Esophagus muscularis mucosa (tissue), 4 donors: Measurements from ENCODE around the gene PLAAT5. TPM values are rescaled to one million over a fixed set of nuclear protein-coding genes. Genes with fewer than 3 reads are reported as not detected.
"Not testable (repeated sequence)": the region's sequence is repeated elsewhere in the genome, so short reads cannot be mapped to it uniquely, and the experiment has no call there.

Source experiments
- DNase-seq: peaks from one replicate; pipeline ENCODE4 v3.0.0-alpha.2; 2017; ENCODE audit errors: extremely low spot score
- H3K27ac ChIP-seq, 4 donors: fragments of 200-600 bp; sonication (generic); replicated peaks in 1 of 4; 1 replicate in 3 of 4; 2 replicates in 1 of 4; pipeline ENCODE4 v1.5.1; 2016 to 2019; ENCODE audit warnings: mild to moderate bottlenecking in 1 of 4
- H3K27me3 ChIP-seq, 4 donors: fragments of 200-600 bp; sonication (generic); one replicate each; pipeline versions ENCODE4 v1.5.1 to v1.6.0; 2016 to 2019
- H3K36me3 ChIP-seq, 4 donors: fragments of 200-600 bp; sonication (generic); one replicate each; pipeline ENCODE4 v1.5.1; 2016 to 2019
- H3K4me1 ChIP-seq, 4 donors: fragments of 200-600 bp; sonication (generic); one replicate each; pipeline ENCODE4 v1.5.1; 2016 to 2019
- H3K4me3 ChIP-seq, 4 donors: fragments of 200-600 bp; sonication (generic); 1 replicate in 2 of 4; 2 replicates in 2 of 4; pipeline ENCODE4 v1.5.1; 2016 to 2019; ENCODE audit warnings: mild to moderate bottlenecking in 4 of 4, moderate library complexity in 1 of 4
- H3K9me3 ChIP-seq, 4 donors: fragments of 200-600 bp; sonication (generic); 1 replicate in 3 of 4; 2 replicates in 1 of 4; pipeline ENCODE4 v1.5.1; 2016 to 2019
- CTCF ChIP-seq, 3 experiments: fragments of 200-600 bp in 2 of 3; fragments of 450-650 bp in 1 of 3; sonication (generic) in 2 of 3; IDR thresholded peaks; one replicate each; pipeline ENCODE4 v1.5.1; 2017 to 2019; ENCODE audit warnings: antibody characterized with exemption in 3 of 3, mild to moderate bottlenecking in 2 of 3, moderate library complexity in 1 of 3
- EP300 ChIP-seq: sonication (generic); formaldehyde crosslinking; IDR thresholded peaks from one replicate; pipeline ENCODE4 v1.6.1; 2017; ENCODE audit warnings: antibody characterized with exemption
- POLR2A ChIP-seq: fragments of 450-650 bp; IDR thresholded peaks from one replicate; pipeline ENCODE4 v1.6.1; 2017; ENCODE audit warnings: antibody characterized with exemption, moderate library complexity, mild to moderate bottlenecking, low read depth
- POLR2AphosphoS5 ChIP-seq, 2 donors: sonication (generic); formaldehyde crosslinking; IDR thresholded peaks; one replicate each; pipeline ENCODE4 v1.6.1; 2017; ENCODE audit warnings: antibody characterized with exemption in 2 of 2
- WGBS: methylation state at CpG from one replicate; pipeline ENCODE4 v1.1.5; 2018; 5-methylcytosine and 5-hydroxymethylcytosine counted together
- intact Hi-C: fragments of 100-400 bp; cut with DNase I; formaldehyde crosslinking; loops from one replicate; pipeline ENCODE4 v1.15.1; 2023
- total RNA-seq, 4 donors: library from RNA; depleted of rRNA; stranded (reverse); fragments of >200 nt; gene quantifications; one replicate each; pipeline versions ENCODE4 v1.1.0 to v1.2.1, GENCODE V29; 2016

Gene PLAAT5
- total RNA-seq, 4 donors from 2014 or later, result 2.7 to 4.6 (median 3.6) TPM

- Histone ChIP-seq H3K4me3 (no peak overlapping the region), H3K27me3 (no peaks in the 10 kb centered on the region), H3K4me1 (no peaks in the 10 kb centered on the region), H3K27ac (no peak overlapping the region), H3K9me3 (peaks cover 0 to 8% (median 0%) of the 10 kb centered on the region in 4 donors), H3K36me3 (no peaks in the 10 kb centered on the region)
- TF ChIP-seq POLR2A, result no peak
- TF ChIP-seq CTCF (IDR thresholded peaks at IDR 0.05), result no peak
- no peak for TF ChIP-seq POLR2AphosphoS5 (IDR thresholded peaks at IDR 0.05)
- TF ChIP-seq EP300, result no peak
- intact Hi-C loops, result no loop called here
- no peak for DNase-seq
These were observed 45.2 kb downstream of the PLAAT5 start for GRCh38 chr11:63445720-63446119.

GRCh38 chr11:63445118-63445517 is 45.8 kb downstream of the PLAAT5 start:
- no peaks in the 10 kb centered on the region for H3K4me1 ChIP-seq
- no peak overlapping the region for H3K4me3 ChIP-seq
- no peaks in the 10 kb centered on the region for H3K27me3 ChIP-seq
- no peak overlapping the region for H3K27ac ChIP-seq
- no peak for TF ChIP-seq POLR2A
- TF ChIP-seq EP300, result no peak
- TF ChIP-seq POLR2AphosphoS5 (IDR thresholded peaks at IDR 0.05), result no peak
- TF ChIP-seq CTCF (IDR thresholded peaks at IDR 0.05), result no peak
- no peak for DNase-seq
- 73% methylated on average over 2 of the region's 2 CpGs for WGBS
- no peaks in the 10 kb centered on the region for H3K36me3 ChIP-seq
- H3K9me3 ChIP-seq, result peaks cover 0 to 8% (median 0%) of the 10 kb centered on the region in 4 donors
- intact Hi-C loops, result no loop called here

- Histone ChIP-seq H3K9me3 (peaks cover 0 to 8% (median 0%) of the 10 kb centered on the region in 4 donors), H3K27ac (no peak overlapping the region), H3K4me1 (no peaks in the 10 kb centered on the region), H3K4me3 (no peak overlapping the region), H3K27me3 (no peaks in the 10 kb centered on the region), H3K36me3 (no peaks in the 10 kb centered on the region)
- WGBS, result 79% methylated on average over 2 of the region's 2 CpGs
- intact Hi-C loops, result no loop called here
- TF ChIP-seq POLR2AphosphoS5 (IDR thresholded peaks at IDR 0.05) (no peak), CTCF (IDR thresholded peaks at IDR 0.05) (no peak), POLR2A (no peak), EP300 (no peak)
- no peak for DNase-seq
These were observed 46.8 kb downstream of the PLAAT5 start for GRCh38 chr11:63444160-63444559.

- no peaks in the 10 kb centered on the region for H3K36me3 ChIP-seq
- H3K9me3 ChIP-seq, result peaks cover 0 to 8% (median 0%) of the 10 kb centered on the region in 4 donors
- intact Hi-C loops, result no loop called here
- TF ChIP-seq POLR2AphosphoS5 (IDR thresholded peaks at IDR 0.05) (no peak), POLR2A (no peak), EP300 (no peak), CTCF (IDR thresholded peaks at IDR 0.05) (no peak)
- H3K27me3 ChIP-seq, result no peaks in the 10 kb centered on the region
- no peak overlapping the region for H3K4me3 ChIP-seq
- H3K27ac ChIP-seq, result no peak overlapping the region
- WGBS, result 84% methylated on average over 1 of the region's 1 CpG
- DNase-seq, result no peak
- no peaks in the 10 kb centered on the region for H3K4me1 ChIP-seq
These were observed 47.3 kb downstream of the PLAAT5 start for GRCh38 chr11:63443714-63444113.

GRCh38 chr11:63435831-63436230 is 55.1 kb downstream of the PLAAT5 start:
- H3K4me3 ChIP-seq, H3K4me1 ChIP-seq, intact Hi-C loops, H3K36me3 ChIP-seq, H3K27ac ChIP-seq, DNase-seq, H3K9me3 ChIP-seq, H3K27me3 ChIP-seq: not testable (repeated sequence)
- 9% methylated on average over 4 of the region's 4 CpGs for WGBS

- DNase-seq, H3K36me3 ChIP-seq, H3K9me3 ChIP-seq, H3K4me3 ChIP-seq, H3K27me3 ChIP-seq, intact Hi-C loops, H3K27ac ChIP-seq, H3K4me1 ChIP-seq: not testable (repeated sequence)
- WGBS, result 78% methylated on average over 22 of the region's 22 CpGs
These were observed 55.6 kb downstream of the PLAAT5 start for GRCh38 chr11:63435351-63435750.

- H3K36me3 ChIP-seq, H3K27ac ChIP-seq, H3K4me1 ChIP-seq, H3K4me3 ChIP-seq, H3K9me3 ChIP-seq, intact Hi-C loops, DNase-seq, H3K27me3 ChIP-seq: not testable (repeated sequence)
- 36% methylated on average over 2 of the region's 2 CpGs for WGBS
These were observed 60.2 kb downstream of the PLAAT5 start for GRCh38 chr11:63430731-63431130.
